ENCODE results near the gene NALF2. TPM values are rescaled to one million over a fixed set of nuclear protein-coding genes. Genes with fewer than 3 reads are reported as not detected.

The NALF2 gene
- total and polyA plus RNA-seq, 2 of the 13 experiments (the other 11 are each of a cell fraction or from before 2014, with no cell fraction given) = 2.2 to 4.0 TPM

DNA sequence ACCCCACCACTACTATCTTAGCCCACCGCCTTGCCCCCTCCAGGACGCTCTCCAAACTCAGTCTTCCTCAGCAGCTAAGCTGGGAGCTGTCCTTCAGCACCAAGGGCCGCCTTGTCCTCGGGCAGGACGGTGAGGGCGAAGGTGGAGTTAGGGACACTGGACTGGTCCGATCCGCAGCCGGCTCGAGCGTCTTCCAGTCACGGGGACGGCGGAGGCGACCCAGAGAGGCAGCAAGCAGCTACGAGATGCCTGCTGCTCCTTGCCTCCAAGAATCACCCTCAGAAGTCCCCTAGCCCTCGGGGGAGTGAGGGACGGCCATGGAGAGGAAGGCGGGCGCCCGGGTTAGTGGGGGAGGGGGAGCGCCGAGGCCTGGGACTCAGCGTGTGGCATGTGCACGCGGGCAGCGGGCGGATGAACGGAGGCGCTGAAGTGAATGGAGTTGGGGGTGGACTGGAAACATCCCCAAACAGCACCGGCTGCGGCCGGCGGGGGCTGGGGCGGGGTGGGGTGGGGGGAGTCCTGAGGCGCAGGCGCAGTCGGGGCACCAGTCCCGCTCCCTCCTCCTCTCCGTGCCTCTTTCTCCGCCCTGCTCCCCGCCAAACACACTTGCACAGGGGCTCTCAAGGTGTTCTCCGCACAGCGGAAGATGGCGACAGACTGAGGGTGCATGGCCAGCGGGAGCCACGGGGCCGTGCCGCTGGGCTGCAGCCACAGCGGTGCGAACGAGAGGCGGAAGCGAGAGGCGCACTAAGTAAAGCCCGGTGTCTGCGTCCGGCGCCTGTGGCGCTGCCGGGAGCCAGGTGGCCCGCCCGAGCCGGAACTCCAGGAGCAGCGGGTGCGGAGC, at the start of gene NALF2 (continued):
- TF ChIP-seq ZNF776 (CRISPR knock-in tag; IDR thresholded peaks at IDR 0.05) = 0 out of 2 replicates have a peak, but pooled peaks have one; percentile 20
- no peak for TF ChIP-seq PRDM4 (CRISPR knock-in tag; IDR thresholded peaks at IDR 0.05; ENCODE audit: borderline replicate concordance)
- peak; percentile 75 for TF ChIP-seq MYPOP (CRISPR knock-in tag; IDR thresholded peaks at IDR 0.05)
- TF ChIP-seq, protein P1, sequence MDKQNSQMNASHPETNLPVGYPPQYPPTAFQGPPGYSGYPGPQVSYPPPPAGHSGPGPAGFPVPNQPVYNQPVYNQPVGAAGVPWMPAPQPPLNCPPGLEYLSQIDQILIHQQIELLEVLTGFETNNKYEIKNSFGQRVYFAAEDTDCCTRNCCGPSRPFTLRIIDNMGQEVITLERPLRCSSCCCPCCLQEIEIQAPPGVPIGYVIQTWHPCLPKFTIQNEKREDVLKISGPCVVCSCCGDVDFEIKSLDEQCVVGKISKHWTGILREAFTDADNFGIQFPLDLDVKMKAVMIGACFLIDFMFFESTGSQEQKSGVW (CRISPR knock-in tag; IDR thresholded peaks at IDR 0.05; ENCODE audit: borderline replicate concordance) = no peak
- no peak for TF ChIP-seq E2F2 (CRISPR knock-in tag; IDR thresholded peaks at IDR 0.05; ENCODE audit: borderline replicate concordance)
- TF ChIP-seq ZFY (CRISPR knock-in tag; IDR thresholded peaks at IDR 0.05) = peak; percentile 49
- 0 out of 2 replicates have a peak, but pooled peaks have one; percentile 54 for TF ChIP-seq KDM2A (CRISPR knock-in tag; IDR thresholded peaks at IDR 0.05; ENCODE audit: borderline replicate concordance, low read depth)

Measured in HepG2 (cell line).